ENCODE results near the gene SPATA16. TPM values are rescaled to one million over a fixed set of nuclear protein-coding genes. Genes with fewer than 3 reads are reported as not detected.
"Not testable (repeated sequence)": the region's sequence is repeated elsewhere in the genome, so short reads cannot be mapped to it uniquely, and the experiment has no call there.

SPATA16 gene
- total RNA-seq, 4 donors from 2014 or later: not detected

DNA sequence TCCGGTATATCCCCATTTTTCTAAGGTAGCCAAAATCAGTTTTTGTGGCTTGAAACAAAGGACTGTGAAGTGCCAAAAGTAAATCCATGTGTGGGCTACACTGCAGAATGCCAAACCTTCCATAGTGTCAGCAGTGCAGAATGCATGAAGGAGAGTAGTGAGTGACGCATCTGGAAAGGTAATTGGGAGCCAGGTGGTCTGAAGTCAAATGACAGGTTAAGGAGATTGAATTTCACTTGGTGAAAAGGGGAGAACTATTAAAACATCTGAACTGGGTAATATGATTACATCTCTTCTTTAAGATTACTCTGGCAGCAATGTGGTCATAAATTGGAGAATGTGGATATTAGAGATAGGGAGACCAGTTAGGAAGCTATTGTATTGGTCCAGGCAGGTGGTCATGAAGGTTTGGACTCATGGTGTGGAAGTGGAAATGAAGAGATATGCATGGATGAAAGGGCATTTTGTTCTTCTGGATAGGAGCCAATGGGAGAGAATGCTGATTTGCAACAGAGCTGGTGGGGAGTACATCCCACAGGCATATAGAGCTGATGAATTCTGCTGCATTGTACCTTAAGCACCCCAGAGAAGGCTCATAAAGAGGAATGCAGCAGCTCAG lies 272.3 kb downstream of the SPATA16 start:
- H3K27ac ChIP-seq: no peak overlapping the region
- DNase-seq: no peak
- intact Hi-C loops (cut with DNase I): no loop called here
- no peak for TF ChIP-seq POLR2A (IDR thresholded peaks at IDR 0.05)
- TF ChIP-seq, protein P1, sequence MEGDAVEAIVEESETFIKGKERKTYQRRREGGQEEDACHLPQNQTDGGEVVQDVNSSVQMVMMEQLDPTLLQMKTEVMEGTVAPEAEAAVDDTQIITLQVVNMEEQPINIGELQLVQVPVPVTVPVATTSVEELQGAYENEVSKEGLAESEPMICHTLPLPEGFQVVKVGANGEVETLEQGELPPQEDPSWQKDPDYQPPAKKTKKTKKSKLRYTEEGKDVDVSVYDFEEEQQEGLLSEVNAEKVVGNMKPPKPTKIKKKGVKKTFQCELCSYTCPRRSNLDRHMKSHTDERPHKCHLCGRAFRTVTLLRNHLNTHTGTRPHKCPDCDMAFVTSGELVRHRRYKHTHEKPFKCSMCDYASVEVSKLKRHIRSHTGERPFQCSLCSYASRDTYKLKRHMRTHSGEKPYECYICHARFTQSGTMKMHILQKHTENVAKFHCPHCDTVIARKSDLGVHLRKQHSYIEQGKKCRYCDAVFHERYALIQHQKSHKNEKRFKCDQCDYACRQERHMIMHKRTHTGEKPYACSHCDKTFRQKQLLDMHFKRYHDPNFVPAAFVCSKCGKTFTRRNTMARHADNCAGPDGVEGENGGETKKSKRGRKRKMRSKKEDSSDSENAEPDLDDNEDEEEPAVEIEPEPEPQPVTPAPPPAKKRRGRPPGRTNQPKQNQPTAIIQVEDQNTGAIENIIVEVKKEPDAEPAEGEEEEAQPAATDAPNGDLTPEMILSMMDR (IDR thresholded peaks at IDR 0.05): no peak
- WGBS, 2 donors: 58 to 70% methylated on average over 2 of the region's 2 CpGs
- no peaks in the 10 kb centered on the region for H3K36me3 ChIP-seq
- H3K4me1 ChIP-seq: peaks cover 0 to 16% (median 3%) of the 10 kb centered on the region in 3 donors
- H3K27me3 ChIP-seq: no peaks in the 10 kb centered on the region
- H3K9me3 ChIP-seq: no peaks in the 10 kb centered on the region
- H3K4me3 ChIP-seq: no peak overlapping the region

DNA sequence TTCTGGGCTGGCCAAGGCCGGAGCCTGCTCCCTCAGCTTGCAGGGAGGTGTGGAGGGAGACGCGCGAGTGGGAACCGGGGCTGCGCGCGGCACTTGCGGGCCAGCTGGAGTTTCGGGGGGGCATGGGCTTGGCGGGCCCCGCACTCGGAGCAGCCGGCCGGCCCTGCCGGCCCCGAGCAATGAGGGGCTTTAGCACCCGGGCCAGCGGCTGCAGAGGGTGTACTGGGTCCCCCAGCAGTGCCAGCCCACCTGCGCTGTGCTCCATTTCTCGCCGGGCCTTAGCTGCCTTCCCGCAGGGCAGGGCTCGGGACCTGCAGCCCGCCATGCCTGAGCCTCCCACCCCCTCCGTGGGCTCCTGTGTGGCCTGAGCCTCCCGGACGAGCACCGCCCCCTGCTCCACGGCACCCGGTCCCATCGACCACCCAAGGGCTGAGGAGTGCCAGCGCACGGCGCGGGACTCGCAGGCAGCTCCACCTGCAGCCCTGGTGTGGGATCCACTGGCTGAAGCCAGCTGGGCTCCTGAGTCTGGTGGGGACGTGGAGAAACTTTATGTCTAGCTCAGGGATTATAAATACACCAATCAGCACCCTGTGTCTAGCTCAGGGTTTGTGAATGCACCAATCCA lies 274.2 kb downstream of the SPATA16 start:
- WGBS, 2 donors: 90 to 92% methylated on average over 12 to 13 of the region's 38 CpGs
- H3K9me3 ChIP-seq; intact Hi-C loops (cut with DNase I); H3K27me3 ChIP-seq; H3K4me3 ChIP-seq; H3K36me3 ChIP-seq; H3K27ac ChIP-seq; DNase-seq: not testable (repeated sequence)
- H3K4me1 ChIP-seq: peaks cover 0 to 16% (median 3%) of the 10 kb centered on the region in 3 donors

DNA sequence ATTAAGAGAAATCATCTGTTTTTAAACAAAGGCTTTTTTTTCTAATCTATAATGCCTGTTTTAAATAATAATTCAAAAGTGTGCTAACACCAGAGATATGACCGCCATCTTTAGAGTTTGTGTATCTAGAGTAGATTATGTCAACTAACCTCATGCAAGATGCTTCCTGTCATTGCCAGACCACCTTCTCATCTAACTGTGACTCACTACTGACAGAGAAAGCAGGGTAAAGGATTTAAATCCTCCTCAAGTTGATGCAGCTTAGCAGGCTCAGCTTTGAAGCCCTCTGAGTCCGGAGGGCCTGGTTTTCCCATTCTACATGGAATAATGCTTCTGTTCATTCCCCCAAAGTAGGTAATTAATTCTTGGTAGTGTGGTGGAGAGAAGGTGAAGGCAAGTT lies 282.0 kb downstream of the SPATA16 start:
- Histone ChIP-seq H3K4me3 (no peak overlapping the region), H3K4me1 (no peaks in the 10 kb centered on the region), H3K27me3 (no peaks in the 10 kb centered on the region), H3K36me3 (no peaks in the 10 kb centered on the region), H3K9me3 (no peaks in the 10 kb centered on the region), H3K27ac (no peak overlapping the region)
- DNase-seq: no peak
- intact Hi-C loops (cut with DNase I): no loop called here
- TF ChIP-seq, protein P1 (IDR thresholded peaks at IDR 0.05): no peak
- TF ChIP-seq POLR2A (IDR thresholded peaks at IDR 0.05): no peak
- WGBS, 2 donors: 81 to 97% methylated on average over 2 of the region's 2 CpGs

DNA sequence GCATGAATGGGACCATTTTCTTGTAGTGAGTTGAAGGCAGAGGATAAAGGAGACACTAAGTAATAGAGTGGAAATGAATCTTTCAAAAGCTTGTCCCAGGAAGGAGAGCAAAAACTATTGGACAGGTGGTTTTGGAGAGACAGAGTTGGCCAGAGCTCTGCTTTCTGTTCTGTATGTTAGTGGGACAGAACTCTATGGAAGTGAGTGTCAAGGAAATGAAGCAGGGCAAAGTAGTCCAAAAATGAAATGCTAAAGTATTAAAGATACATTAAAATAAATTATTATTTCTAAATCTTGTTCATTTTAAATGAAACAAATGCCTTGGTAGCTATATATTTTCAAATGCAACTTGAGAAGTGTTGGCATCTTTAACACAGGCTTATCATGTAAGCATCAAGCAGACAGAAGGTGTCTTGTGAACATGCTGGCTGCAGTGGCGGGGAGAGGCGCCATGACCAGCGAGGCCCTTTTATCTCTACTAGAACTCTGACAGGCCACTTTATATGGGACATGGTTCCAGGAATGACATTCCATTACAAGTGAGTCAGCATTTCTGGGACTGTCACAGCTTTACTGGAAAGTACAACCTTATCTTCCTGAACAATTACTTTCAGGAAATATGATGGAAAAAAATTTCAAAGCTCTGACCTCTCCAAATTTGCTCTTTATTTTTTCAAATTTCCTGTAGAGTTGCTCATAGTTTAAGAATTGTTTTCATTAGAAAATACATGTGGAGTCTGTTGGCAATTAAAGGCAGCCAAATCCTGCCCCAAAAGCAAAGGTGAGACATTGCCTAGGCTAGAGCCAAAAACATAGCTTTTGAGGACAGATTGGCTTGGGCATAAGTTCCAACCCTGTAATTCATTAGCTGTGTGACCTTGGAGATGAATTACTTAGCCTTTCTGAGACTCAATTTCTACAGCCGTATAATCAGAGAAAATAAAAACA lies 284.0 kb downstream of the SPATA16 start:
- intact Hi-C loops (cut with DNase I): no loop called here
- no peak overlapping the region for H3K4me3 ChIP-seq
- no peaks in the 10 kb centered on the region for H3K36me3 ChIP-seq
- 52 to 74% methylated on average over 4 of the region's 4 CpGs for WGBS, 2 donors
- peak overlapping the region in 1 of 4 donors; percentile 2 for H3K27ac ChIP-seq
- TF ChIP-seq POLR2A (IDR thresholded peaks at IDR 0.05): no peak
- TF ChIP-seq, protein P1 (IDR thresholded peaks at IDR 0.05): no peak
- H3K27me3 ChIP-seq: no peaks in the 10 kb centered on the region
- H3K4me1 ChIP-seq: no peaks in the 10 kb centered on the region
- DNase-seq: no peak
- no peaks in the 10 kb centered on the region for H3K9me3 ChIP-seq

DNA sequence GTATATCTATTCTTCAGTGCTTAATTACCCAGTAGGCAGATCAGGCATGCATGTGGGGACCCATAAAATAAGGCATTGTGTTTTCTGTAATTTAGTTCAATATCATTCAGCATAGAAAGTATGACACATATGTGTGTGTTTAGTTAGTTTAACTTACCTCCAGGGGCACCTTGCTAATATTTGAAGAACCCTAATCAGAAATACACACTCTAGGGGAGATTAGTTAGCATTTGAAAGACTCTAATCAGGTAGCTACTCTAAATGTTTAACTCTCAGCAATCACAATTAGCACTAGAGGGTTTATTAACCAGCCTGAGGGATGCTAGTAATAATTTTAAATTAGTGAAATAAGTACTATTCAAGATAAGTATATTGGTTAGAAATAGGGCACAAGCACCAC lies 286.0 kb downstream of the SPATA16 start:
- Histone ChIP-seq H3K27ac (no peak overlapping the region), H3K9me3 (no peaks in the 10 kb centered on the region), H3K36me3 (no peaks in the 10 kb centered on the region), H3K4me3 (no peak overlapping the region), H3K27me3 (no peaks in the 10 kb centered on the region), H3K4me1 (no peaks in the 10 kb centered on the region)
- TF ChIP-seq, protein P1 (IDR thresholded peaks at IDR 0.05): no peak
- no peak for TF ChIP-seq POLR2A (IDR thresholded peaks at IDR 0.05)
- no peak for DNase-seq
- intact Hi-C loops (cut with DNase I): no loop called here
